HG03457 (cell line): ENCODE data around the gene HPCAL1.

Experiments
- ATAC-seq: cut with Tn5 transposase; IDR thresholded peaks from one replicate; pipeline ENCODE4 v1.9.1; 2021; ENCODE audit warnings: moderate number of reproducible peaks; ENCODE audit not compliant: unreplicated experiment

The HPCAL1 gene

DNA sequence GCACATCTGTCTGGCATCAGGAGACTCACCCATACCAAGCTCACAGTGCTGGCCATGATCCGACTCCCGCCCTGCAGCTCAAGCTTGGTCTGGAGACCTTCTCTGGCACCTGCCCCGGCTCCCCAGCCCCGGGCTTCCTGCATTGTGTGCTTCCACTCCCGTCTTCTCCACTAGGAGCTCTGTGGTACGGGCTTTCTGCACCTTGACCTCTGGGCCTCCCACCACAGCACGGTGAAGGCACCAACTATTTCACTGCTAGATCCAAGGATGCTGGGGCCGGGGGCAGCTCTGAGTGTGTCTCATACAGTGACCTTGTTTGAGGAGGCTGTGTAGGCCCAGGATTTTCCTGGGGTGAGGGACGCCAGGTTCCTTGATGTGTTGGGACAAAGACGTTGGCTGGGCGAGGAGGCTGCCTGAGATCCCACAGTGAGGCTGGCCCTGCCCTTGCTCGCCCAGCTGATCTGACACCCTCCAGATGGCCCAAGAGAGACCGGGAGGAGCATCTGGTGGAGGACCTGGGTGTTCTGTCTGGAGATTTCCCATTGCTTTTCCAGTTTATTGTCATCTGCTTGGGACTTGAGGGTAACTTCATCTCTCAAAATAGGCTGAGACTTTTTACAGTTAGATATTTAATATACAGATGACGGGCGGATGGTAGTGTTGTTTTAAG is 64.0 kb downstream of the HPCAL1 start:
- ATAC-seq, result no peak

DNA sequence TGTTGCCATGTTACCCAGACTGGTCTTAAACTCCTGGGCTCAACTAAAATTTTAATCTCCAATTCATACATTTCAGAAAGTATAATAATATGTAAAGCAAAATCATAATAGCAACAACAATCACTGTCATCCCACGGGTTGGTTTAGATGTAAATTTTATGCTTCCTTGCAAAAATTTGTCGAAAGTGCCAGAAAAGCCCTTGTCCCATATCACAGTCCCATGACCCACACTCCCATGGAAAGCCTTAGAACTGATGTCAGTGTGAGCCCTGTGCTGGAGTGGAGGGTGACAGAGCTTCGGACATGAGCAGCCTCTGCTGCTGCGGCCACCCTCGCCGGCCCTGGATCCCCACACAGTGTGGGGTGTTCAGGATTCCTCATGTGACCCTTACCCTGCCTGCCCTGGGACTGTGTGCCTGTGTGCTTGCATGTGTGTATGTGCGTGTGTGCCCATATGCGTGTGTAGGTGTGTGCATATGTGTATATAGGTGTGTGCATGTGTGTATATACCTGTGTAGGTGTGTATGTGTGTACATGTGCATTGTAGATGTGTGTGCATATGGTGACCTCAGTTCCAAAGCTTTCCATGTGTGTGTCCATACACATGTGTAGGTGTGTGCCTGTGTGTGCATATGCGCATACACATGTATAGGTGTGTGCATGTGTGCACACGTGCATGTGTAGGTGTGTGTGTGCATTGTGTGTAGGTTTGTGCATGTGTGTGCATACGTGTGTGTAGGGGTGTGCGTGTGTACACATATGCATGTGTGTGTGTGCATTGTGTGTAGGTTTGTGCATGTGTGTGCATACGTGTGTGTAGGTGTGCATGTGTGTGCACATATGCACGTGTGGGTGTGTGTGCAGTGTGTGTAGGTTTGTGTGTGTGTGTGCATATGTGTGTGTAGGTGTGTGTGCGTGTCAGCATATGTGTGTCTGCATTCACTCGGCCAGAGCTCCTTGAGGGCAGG is 65.1 kb downstream of the HPCAL1 start:
- no peak for ATAC-seq

DNA sequence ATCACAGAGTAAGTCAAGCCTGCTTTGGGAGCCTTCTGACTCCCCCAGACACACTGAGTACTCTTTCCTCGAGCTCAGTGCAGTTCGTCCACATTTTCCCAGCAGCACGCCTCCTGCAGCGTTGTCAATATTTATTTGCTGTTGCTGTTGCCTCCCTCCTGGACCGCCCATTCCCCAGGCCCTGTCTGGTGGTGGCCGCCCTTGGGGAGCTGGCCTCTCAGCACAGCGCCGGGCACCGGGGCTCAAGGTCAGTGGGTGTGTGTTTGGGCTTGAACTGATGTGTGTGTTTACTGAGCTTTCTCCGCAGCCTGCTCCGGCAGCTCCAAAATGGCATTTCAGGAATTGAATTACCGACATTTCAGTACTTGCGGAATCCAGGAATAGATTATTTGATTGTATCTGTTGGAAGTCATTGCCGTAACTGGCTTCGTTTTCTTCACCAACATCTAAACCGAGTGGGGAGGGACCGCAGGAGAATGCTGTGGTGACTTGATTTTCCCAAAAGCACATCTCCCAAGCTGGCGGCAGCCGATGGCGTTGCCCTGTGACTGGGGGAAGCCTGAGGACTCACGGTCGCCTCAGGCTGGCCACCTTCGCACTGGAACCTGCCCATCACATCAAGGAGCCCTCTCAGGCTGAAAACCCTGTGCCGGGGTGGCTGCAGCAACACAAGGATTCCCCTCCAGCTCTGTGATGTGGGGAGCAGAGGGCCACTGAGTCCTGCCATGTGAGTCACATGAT is 66.0 kb downstream of the HPCAL1 start:
- no peak for ATAC-seq

DNA sequence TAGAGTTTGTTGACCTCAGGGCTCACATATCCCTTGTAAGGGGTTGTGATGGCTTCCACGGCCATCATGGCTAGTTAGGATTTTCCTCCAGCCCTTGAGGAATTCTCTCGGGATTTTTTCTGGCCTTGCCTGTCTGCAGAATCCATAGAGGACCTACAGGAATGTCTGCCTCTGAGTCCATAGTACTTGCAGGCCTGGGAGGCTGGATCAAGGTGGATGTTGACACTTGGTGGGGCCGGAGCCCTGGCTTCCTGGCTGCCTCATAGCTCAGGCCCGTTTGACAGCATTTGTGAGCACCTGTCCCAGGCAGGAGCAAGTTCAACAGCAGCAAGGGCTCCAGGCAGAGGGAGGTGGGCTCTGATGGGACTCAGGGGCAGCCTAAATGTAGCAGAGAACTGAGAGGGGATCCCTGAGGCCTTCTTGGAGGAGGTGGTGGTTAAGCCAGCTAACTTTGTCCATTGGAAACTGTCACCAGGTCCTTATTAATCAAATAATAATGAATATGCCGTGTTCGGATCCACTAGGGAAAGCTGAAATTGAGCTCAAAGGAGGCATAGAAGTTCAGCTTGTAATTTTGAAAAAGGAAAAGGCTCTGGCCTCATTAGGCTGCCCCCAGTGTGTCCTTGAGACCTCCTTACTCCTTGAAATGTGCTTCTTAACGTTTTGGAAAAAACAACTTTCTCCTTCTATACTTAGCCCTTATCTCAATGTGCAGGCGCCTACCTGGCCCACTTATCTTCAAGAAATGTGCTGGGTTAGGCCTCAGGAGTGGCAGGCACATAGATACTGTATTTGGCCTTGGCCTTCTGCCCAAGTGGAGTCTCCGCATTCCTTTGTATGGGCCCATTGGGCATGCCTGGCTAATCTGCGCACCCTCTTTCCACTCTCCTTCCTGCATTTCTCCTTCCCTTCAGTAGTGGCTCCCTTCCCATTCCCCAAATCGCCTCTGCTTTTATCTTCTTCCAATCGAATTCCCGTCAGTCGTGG is 66.9 kb downstream of the HPCAL1 start:
- no peak for ATAC-seq

DNA sequence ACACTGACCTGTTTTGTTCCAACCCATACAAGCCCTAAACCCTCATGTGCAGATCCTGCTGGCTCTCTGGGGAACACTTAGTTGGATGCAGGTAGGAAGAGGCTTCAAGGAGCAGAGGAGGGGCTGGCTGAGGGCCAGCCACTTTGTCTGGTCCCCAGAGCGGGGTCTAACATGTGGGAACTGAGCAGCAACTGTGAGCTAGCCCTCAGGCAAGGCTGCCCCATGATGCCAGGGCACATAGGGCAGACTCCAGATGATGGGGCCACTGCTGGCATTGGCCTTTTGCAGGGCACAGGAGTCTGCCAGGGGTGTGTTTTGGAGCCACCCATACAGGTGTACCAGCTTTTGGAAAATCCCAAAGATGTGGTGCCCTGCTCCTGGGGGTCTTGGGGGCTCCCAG is 67.7 kb downstream of the HPCAL1 start:
- ATAC-seq, result no peak

DNA sequence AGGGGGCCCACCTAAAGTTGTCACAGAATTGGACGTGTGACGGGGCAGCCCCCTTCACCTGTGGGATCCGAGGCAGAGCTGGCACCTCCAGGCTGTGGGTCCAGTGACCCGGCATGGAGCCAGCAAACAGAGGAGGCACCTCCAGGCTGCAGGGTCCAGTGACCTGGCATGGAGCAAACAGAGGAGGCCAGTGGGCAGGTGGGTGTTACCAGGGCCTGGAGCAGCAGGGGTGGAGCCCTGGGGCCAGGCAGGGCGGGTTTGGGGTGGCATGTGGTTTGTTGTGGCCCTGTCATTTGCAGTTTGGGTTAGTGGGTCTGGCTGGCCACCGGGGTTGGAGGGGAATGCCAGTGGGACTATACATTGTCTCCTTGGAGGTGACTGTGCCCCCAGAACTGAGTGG is 68.2 kb downstream of the HPCAL1 start:
- no peak for ATAC-seq

DNA sequence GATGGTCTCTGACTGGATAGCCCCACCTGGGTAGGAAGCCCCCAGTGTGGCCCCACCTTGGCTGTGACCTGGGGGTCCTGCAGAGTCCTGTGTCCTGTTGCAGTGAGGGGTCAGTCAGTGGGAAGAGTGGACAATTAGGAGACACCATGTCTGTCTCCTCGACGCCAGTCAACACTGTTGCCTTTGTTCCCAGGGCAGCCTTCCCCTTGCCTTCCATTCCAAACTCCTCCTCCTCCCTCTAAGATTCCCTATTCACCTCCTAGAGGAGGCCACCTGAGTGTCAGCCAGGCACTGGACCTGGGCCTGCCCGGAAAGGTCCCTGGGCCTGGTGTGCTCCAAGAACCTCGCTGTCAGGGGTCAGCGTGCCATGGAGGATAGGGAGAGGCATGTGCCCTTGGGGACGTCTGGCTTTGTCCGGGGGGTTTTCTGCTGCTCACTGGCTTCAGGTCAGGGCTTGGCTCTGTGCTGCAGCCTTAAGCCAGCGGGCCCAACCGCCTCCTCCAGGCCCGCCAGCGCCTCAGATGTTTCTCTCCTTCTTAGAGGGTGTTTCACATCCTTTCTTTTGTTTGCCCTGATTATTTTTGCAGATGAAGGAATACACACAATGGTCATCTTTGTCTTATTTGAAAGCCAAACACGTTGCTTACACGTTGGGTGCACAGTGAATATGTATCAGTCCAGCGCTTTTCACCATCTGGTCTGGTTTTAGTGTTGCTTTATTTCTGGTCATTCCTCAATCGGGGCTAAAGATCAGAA is 68.9 kb downstream of the HPCAL1 start:
- ATAC-seq, result no peak

DNA sequence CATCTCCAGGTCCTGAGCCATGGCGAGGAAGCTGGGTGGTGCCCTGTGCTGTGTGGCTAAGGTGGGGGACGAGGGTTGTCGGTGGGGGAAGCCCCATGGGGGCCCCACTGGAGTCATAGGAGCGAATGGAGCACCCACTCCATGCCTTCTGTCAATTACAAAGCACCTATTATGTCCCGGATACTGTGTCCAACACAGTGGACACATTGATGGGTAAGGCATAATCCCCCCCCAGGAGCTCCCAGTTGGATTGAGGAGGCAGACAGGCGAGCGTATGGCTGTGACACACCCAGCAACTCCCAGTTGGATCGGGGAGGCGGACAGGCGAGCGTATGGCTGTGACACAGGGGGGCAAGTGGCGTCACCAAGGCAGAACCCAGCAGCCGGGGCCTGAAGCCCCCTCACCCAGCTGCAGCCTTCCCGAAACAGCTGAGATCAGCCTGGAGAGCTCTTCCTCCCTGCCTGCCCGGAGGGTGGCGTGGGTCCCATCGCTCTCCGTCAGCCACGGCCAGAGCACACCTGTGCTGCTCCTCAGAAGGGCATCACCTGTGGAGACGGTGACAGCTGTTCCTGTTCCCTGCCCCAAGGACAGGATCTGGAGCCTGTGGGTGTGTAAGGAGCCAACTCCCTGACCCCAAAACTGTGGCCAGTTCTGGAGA is 69.6 kb downstream of the HPCAL1 start:
- ATAC-seq, result no peak

DNA sequence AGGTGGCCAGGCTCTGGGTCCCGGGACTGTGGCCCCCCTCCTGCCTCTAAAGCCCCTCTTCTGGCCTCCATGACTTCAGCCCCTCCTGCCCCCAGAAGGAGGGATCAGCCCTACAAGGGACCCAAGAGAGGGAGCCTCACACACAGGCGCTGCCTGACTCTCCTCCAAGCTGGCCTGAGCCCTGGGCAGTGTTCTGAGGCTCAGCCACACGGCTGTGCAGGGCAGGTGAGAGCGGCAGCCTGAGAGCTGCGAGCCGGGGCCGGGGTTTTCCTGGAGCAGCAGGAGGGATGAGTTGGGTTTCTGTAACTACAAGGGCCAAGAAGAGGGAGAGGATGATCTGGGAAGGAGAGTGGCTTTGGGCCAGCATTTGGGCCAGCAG is 70.1 kb downstream of the HPCAL1 start:
- no peak for ATAC-seq

DNA sequence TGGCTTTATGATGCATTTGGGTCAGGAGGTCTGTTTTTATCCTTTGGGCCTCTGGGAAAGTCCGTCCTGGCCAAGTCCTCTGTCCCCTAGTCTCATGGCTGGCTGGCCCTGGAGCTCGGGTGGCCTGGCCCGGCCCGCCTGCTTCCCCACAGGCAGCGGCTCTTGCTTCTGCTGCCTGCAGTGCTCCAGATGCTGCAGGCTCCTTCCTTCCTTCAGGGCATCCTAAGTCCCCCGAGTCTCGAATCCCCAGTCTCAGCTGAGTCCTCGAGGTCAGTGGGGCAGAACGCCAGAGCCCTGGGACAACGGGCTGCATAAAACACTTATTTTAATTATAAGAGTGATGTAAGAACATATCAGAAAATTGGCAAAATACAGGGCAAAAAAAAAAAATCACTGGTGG is 71.2 kb downstream of the HPCAL1 start:
- no peak for ATAC-seq

DNA sequence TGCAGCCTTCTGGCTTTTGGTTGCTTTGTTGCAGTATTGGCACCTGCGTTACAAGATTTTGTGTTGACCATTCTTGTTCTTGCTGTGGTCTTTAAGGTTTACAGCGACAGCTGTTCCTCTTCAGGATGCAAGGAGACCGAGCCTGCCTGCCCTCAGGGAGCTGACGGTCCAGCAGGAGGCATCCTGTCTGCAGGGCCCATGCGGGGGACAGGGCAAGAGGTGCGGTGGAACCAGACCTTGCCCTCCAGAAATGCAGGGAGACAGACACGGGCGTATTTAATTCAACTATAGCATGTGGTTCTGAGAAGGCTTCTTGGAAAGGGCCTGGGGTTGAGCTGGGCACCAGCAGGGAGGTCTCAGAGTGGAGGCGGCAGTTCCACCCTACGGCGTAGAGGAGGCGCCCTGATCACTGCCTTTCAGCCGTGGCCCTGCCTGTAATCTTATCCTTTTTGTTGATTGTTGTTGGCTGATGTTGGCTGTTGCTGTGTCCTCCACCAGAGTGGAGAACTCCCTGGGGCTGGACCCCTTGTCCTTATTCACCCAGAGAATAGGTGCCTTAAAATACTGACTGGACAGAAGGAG is 71.7 kb downstream of the HPCAL1 start:
- no peak for ATAC-seq

DNA sequence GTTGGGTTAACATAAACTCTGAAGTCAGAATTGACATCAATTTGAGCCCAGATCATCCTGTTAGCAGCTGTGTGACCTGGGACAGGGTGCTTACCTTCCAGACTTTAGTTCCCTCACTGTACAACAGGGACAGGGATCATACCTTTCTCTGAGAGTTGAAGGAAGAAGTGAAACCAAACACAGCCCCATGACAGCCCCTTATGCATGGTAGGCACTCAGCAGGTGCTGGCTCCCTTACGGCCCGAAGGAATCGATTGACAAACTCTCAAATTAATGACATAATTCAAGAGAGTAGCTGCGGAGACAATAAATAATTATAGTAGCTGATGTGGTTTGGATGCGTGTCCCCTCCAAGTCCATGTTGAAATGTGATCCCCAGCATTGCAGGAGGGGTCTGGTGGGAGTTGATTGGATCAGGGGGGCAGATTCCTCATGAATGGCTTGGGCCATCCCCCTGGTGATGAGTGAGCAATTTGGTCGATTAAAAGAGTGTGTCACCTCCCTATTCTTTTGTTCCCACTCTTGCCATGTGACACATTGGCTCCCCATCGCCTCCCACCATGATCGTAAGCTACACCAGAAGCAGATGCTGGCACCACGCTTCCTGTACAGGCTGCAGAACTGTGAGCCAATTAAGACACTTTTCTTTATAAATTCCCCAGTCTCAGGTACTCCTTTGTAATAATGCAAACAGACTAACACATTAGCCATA is 73.0 kb downstream of the HPCAL1 start:
- ATAC-seq, result no peak

DNA sequence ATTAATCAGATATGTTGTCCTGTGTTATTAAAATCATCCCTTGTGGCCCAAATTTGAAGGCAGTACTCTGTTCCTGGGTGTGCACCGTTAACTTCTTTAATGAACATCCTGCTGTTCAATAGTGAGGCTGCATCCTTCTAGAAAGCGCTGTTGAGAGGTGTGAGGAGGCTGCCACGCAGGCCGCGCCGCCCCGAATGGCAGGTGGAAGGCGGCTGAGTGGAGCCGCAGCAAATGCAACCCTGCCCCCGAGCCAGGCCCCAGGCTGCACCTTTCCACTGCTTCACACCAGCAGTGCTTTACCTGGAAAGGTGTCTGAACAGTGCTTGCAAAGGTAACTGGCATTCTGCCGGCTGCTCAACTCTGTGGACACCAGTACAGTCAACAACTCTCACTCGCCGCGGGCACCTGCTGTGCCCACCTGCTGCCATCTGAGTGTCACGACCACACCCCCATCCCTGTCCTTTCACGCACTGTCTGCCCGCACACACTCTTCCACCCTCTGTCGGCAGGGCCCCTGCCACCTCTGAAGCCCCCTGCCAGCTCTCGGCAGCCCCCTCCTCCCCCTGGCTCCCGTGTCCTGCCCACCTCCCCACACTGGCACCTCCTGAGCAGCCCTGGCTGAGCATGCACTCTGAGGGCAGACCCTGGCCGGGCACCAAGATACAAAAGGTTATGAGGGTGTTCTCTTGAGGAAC is 74.5 kb downstream of the HPCAL1 start:
- ATAC-seq, result no peak

DNA sequence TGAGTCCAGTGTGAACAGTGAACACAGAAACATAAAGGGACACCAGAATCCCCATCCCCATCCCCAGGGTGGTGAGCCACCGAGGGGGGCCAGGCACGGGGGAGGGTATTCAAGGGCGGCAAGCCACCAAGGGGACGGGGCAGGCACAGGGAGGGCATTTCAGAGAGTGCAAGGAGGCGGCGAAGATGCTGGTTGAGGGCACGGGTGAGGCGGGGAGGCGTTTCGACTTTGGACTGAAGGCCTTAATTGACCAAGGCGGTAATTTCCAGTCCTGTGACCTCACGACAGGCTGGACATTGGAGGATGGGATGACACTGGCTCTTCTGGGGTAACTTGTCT is 75.0 kb downstream of the HPCAL1 start:
- ATAC-seq, result no peak

DNA sequence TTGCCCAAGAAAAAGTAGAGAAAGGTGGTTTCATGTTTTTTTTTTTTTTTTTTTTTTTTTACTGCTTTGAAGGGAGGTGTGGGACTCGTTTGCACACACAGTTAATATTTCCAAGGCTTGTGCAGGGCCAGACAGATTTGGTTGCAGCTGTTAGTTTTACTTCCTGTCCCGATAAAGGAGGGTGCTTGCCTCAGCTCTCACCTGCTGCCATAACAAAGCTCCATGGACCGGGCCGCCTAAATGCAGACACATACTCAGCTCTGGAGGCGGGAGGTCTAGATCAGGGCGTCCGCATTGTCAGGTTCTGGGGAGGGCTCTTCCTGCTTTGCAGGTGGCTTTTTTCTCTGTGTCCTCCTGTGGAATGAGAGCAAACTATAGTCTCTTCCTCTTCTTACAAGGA is 75.5 kb downstream of the HPCAL1 start:
- ATAC-seq, result peak; percentile 44

DNA sequence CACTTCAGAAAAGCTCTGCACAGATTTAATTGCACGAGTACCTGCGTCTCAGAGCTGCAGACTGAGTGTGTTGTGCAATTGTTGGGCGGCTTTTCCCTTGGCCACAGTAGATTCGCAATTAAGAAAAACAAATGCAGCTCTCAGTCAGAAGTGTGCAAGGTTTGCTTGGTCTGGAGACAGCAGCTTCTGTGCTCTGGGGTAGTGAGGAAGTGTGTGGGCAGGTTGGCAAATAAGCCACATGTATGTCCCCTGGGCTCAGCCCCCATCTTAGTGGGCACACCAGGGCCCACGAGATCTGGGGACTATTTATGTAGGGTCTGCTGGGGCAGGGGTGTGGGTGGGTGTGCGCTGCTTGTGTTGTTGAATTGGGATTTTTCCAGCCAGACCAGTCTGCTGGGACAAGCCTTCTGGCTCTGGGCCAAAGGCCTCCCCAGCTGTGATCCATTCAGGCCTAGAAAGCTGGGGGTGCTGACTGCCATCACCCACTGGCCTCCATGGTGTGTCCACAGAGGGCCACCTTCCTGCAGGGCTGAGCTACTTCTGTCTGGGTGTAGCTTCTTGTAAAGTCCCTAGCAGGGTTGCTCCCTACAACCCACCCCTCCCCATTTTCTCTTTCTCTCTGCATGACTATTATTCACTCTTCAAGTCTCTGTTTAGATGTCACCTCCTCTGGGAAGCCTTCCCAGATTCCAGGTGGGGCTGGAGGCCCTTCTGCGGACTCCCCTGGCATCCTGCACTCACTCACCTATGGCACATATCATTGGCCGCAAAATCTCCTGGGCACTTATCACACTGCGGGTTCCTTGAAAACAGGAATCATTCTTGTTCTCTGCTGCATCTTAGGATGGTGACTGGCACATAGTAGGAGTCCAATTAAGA is 77.6 kb downstream of the HPCAL1 start:
- ATAC-seq, result no peak

DNA sequence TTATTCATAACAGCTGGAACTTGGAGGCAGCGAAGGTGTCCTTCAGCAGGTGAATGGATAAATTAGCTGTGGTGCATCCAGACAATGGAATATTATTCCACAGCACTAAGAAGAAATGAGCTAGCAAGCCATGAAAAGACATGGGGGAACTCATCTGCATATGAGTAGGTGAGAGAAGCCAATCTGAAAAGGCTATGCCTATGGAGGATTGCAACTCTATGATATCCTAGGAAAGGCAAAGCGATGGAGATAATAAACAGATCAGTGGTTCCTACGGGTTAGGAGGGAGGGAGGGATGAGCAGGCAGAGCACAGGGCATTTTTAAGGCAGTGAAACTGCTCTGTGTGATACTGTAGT is 79.3 kb downstream of the HPCAL1 start:
- no peak for ATAC-seq
